NCI-H69 (cell line): Measurements from ENCODE around the gene CRACR2A.

ENCODE experiments used
- DNase-seq: peaks from one replicate; lab custom pipeline; 2025; lab: John Stamatoyannopoulos, UW

The CRACR2A gene

GRCh38 chr12:3752096-3752709 lies 706 bp downstream of the CRACR2A start:
- peak; percentile 48 for DNase-seq

GRCh38 chr12:3751151-3752095 lies 1.5 kb downstream of the CRACR2A start:
- no peak for DNase-seq

GRCh38 chr12:3750616-3751015 lies 2.3 kb downstream of the CRACR2A start:
- DNase-seq, result no peak

- peak; percentile 75 for DNase-seq
Observed at GRCh38 chr12:3748620-3749019, 4.3 kb downstream of the CRACR2A start.

GRCh38 chr12:3747976-3748619 lies 4.8 kb downstream of the CRACR2A start:
- DNase-seq, result peak; percentile 92

- no peak for DNase-seq
Observed at GRCh38 chr12:3747543-3747942, 5.4 kb downstream of the CRACR2A start.

GRCh38 chr12:3746758-3747157 lies 6.2 kb downstream of the CRACR2A start:
- DNase-seq, result no peak

GRCh38 chr12:3745152-3745551 lies 7.8 kb downstream of the CRACR2A start:
- DNase-seq, result no peak

- no peak for DNase-seq
Observed at GRCh38 chr12:3744229-3744901, 8.5 kb downstream of the CRACR2A start.

- no peak for DNase-seq
Observed at GRCh38 chr12:3743803-3744202, 9.1 kb downstream of the CRACR2A start.

- DNase-seq, result no peak
Observed at GRCh38 chr12:3741882-3742672, 10.8 kb downstream of the CRACR2A start.

GRCh38 chr12:3740480-3741231 lies 12.3 kb downstream of the CRACR2A start:
- no peak for DNase-seq

GRCh38 chr12:3735432-3735831 lies 17.5 kb downstream of the CRACR2A start:
- no peak for DNase-seq

GRCh38 chr12:3732901-3733300 lies 20.0 kb downstream of the CRACR2A start:
- DNase-seq, result peak; percentile 92

- no peak for DNase-seq
Observed at GRCh38 chr12:3730111-3730510, 22.8 kb downstream of the CRACR2A start.

GRCh38 chr12:3728686-3729085 lies 24.2 kb downstream of the CRACR2A start:
- no peak for DNase-seq

GRCh38 chr12:3727877-3728632 lies 24.9 kb downstream of the CRACR2A start:
- no peak for DNase-seq

- no peak for DNase-seq
Observed at GRCh38 chr12:3727354-3727753, 25.6 kb downstream of the CRACR2A start.

GRCh38 chr12:3726456-3726855 lies 26.5 kb downstream of the CRACR2A start:
- no peak for DNase-seq
